H9 (cell line): ENCODE results near the gene RIMBP3C. TPM values are rescaled to one million over a fixed set of nuclear protein-coding genes. Genes with fewer than 3 reads are reported as not detected.

Experiments
- DNase-seq: peaks from one replicate; pipeline ENCODE4 v3.0.0-alpha.2; 2017
- H2AFZ ChIP-seq: one replicate; pipeline ENCODE4 v1.6.1; 2013; ENCODE audit warnings: mild to moderate bottlenecking, low read length, control low read depth, moderate library complexity
- H2AK5ac ChIP-seq: 2 replicates; pipeline ENCODE4 v1.6.1; 2013; ENCODE audit warnings: low read length, control low read depth, mixed read lengths; ENCODE audit not compliant: insufficient read length
- H2BK120ac ChIP-seq: one replicate; pipeline ENCODE4 v1.6.1; 2013; ENCODE audit warnings: low read depth, mild to moderate bottlenecking, low read length, control low read depth, inconsistent platforms; ENCODE audit not compliant: poor library complexity, severe bottlenecking
- H2BK12ac ChIP-seq: 2 replicates; pipeline ENCODE4 v1.6.1; 2013; ENCODE audit warnings: low read length, control low read depth, mixed read lengths, low read depth; ENCODE audit not compliant: insufficient read length
- H2BK15ac ChIP-seq: 2 replicates; pipeline ENCODE4 v1.6.1; 2013; ENCODE audit warnings: low read depth, low read length, control low read depth
- H2BK20ac ChIP-seq: one replicate; pipeline ENCODE4 v1.6.1; 2013; ENCODE audit warnings: low read depth, mild to moderate bottlenecking, low read length, control low read depth, inconsistent platforms; ENCODE audit not compliant: poor library complexity, severe bottlenecking
- H2BK5ac ChIP-seq: 2 replicates; pipeline ENCODE4 v1.6.1; 2013; ENCODE audit warnings: low read length, control low read depth, mixed read lengths; ENCODE audit not compliant: insufficient read length
- H3K14ac ChIP-seq: 2 replicates; pipeline ENCODE4 v1.6.1; 2013; ENCODE audit warnings: low read length, control low read depth; ENCODE audit not compliant: insufficient read depth
- H3K18ac ChIP-seq: 2 replicates; pipeline ENCODE4 v1.6.1; 2013; ENCODE audit warnings: low read depth, mild to moderate bottlenecking, mixed read lengths, low read length, control low read depth; ENCODE audit not compliant: insufficient read length
- H3K23ac ChIP-seq: 2 replicates; pipeline ENCODE4 v1.6.1; 2013; ENCODE audit warnings: low read length, control low read depth, mixed read lengths, low read depth; ENCODE audit not compliant: insufficient read length
- H3K23me2 ChIP-seq: 2 replicates; pipeline ENCODE4 v1.6.1; 2013; ENCODE audit warnings: low read depth, mild to moderate bottlenecking, mixed read lengths, low read length, control low read depth; ENCODE audit not compliant: insufficient read length, poor library complexity, severe bottlenecking
- H3K27ac ChIP-seq: 2 replicates; pipeline ENCODE4 v1.5.1; 2013; ENCODE audit warnings: low read length, control low read depth, mixed read lengths, low read depth; ENCODE audit not compliant: insufficient read length
- H3K27me3 ChIP-seq: 2 replicates; pipeline ENCODE4 v1.6.1; 2013; ENCODE audit warnings: low read length, control low read depth, inconsistent platforms; ENCODE audit not compliant: insufficient read depth
- H3K4ac ChIP-seq: 2 replicates; pipeline ENCODE4 v1.6.1; 2013; ENCODE audit warnings: low read depth, mild to moderate bottlenecking, control low read depth, inconsistent platforms, low read length, moderate library complexity
- H3K4me1 ChIP-seq: 2 replicates; pipeline ENCODE4 v1.6.1; 2013; ENCODE audit warnings: low read length, control low read depth, inconsistent platforms; ENCODE audit not compliant: insufficient read depth
- H3K4me2 ChIP-seq: 2 replicates; pipeline ENCODE4 v1.6.1; 2013; ENCODE audit warnings: low read length, control low read depth, mixed read lengths; ENCODE audit not compliant: insufficient read length, insufficient read depth
- H3K56ac ChIP-seq: 2 replicates; pipeline ENCODE4 v1.6.1; 2013; ENCODE audit warnings: low read depth, mild to moderate bottlenecking, mixed read lengths, low read length, control low read depth; ENCODE audit not compliant: insufficient read length
- H3K79me1 ChIP-seq: 2 replicates; pipeline ENCODE4 v1.6.1; 2013; ENCODE audit warnings: low read depth, mild to moderate bottlenecking, moderate library complexity, low read length, control low read depth, inconsistent platforms; ENCODE audit not compliant: insufficient read depth, poor library complexity, severe bottlenecking
- H3K79me2 ChIP-seq: 2 replicates; pipeline ENCODE4 v1.6.1; 2013; ENCODE audit warnings: low read length, control low read depth, inconsistent platforms; ENCODE audit not compliant: insufficient read depth
- H3K9ac ChIP-seq: 2 replicates; pipeline ENCODE4 v1.6.1; 2013; ENCODE audit warnings: low read length, control low read depth, mixed read lengths; ENCODE audit not compliant: insufficient read length; ENCODE audit errors: extremely low read depth
- H3K9me3 ChIP-seq: one replicate; pipeline ENCODE4 v1.6.1; 2013; ENCODE audit warnings: low read depth, low read length, inconsistent platforms; ENCODE audit not compliant: control insufficient read depth
- H3T11ph ChIP-seq: one replicate; pipeline ENCODE4 v1.6.1; 2013; ENCODE audit warnings: mild to moderate bottlenecking, low read length, control low read depth, inconsistent platforms
- H4K20me1 ChIP-seq: one replicate; pipeline ENCODE4 v1.6.1; 2013; ENCODE audit not compliant: control insufficient read depth, insufficient read length, insufficient read depth
- H4K5ac ChIP-seq: 2 replicates; pipeline ENCODE4 v1.6.1; 2013; ENCODE audit warnings: low read depth, mild to moderate bottlenecking, mixed read lengths, low read length, control low read depth; ENCODE audit not compliant: insufficient read length
- H4K8ac ChIP-seq: replicated peaks from 2 replicates; pipeline ENCODE4 v1.6.1; 2013; ENCODE audit warnings: low read length, control low read depth, mixed read lengths, low read depth; ENCODE audit not compliant: insufficient read length
- H4K91ac ChIP-seq: 2 replicates; pipeline ENCODE4 v1.6.1; 2013; ENCODE audit warnings: low read depth, mild to moderate bottlenecking, moderate library complexity, mixed read lengths, low read length, control low read depth; ENCODE audit not compliant: insufficient read length
- H3K27ac Mint-ChIP-seq, 3 experiments: 2 replicates in 2 of 3; 3 replicates in 1 of 3; pipeline ENCODE4 v1.8.0; 2020 to 2021; ENCODE audit warnings: mixed read lengths in 3 of 3, mild to moderate bottlenecking in 1 of 3, moderate library complexity in 1 of 3
- H3K27me3 Mint-ChIP-seq: 2 replicates; pipeline ENCODE4 v1.8.0; 2021; ENCODE audit warnings: low read depth, mild to moderate bottlenecking, moderate library complexity, mixed read lengths
- H3K36me3 Mint-ChIP-seq, 3 experiments: 2 replicates in 2 of 3; 3 replicates in 1 of 3; pipeline ENCODE4 v1.8.0; 2020 to 2021; ENCODE audit warnings: low read depth in 3 of 3, mixed read lengths in 3 of 3; ENCODE audit not compliant: insufficient read depth in 1 of 3
- H3K4me1 Mint-ChIP-seq, 2 experiments: 2 replicates each; pipeline ENCODE4 v1.8.0; 2020; ENCODE audit warnings: mixed read lengths in 2 of 2
- H3K4me3 Mint-ChIP-seq, 2 experiments: 2 replicates in 1 of 2; 3 replicates in 1 of 2; pipeline ENCODE4 v1.8.0; 2020 to 2021; ENCODE audit warnings: mild to moderate bottlenecking in 2 of 2, mixed read lengths in 2 of 2, moderate library complexity in 1 of 2
- H3K9me3 Mint-ChIP-seq, 2 experiments: 2 replicates in 1 of 2; 3 replicates in 1 of 2; pipeline ENCODE4 v1.8.0; 2020; ENCODE audit warnings: mild to moderate bottlenecking in 2 of 2, mixed read lengths in 2 of 2, moderate library complexity in 1 of 2
- CTCF ChIP-seq: fragments of 200-600 bp; sonication (generic); conservative IDR thresholded peaks from 3 replicates; pipeline ENCODE4 v1.8.0; 2021; ENCODE audit warnings: antibody characterized with exemption, mild to moderate bottlenecking
- WGBS: extraction: QIAGEN DNeasy Blood & Tissue Kit; methylation state at CpG from one replicate; pipeline ENCODE4 v1.1.7; 2013; ENCODE audit warnings: missing lambda C conversion rate, low lambda C conversion rate, mixed read lengths; ENCODE audit not compliant: insufficient read length; ENCODE audit errors: extremely low coverage; 5-methylcytosine and 5-hydroxymethylcytosine counted together
- total RNA-seq: library from RNA; stranded (reverse); gene quantifications from 2 replicates; pipeline ENCODE4 v1.2.1, GENCODE V29; 2021

The RIMBP3C gene
- total RNA-seq, 1 experiment from 2014 or later, result 0.44 TPM

GRCh38 chr22:21585389-21585788, 34.1 kb upstream of the RIMBP3C start:
- H3K9me3 Mint-ChIP-seq, result no peaks in the 10 kb centered on the region
- Histone ChIP-seq H4K5ac (no peak overlapping the region), H3K9me3 (no peaks in the 10 kb centered on the region), H3K79me1 (peaks cover 8% of the 10 kb centered on the region), H3K23me2 (no peaks in the 10 kb centered on the region), H3K27ac (no peak overlapping the region), H3K27me3 (no peaks in the 10 kb centered on the region), H3K4me1 (no peaks in the 10 kb centered on the region), H4K8ac (no peak overlapping the region), H2BK15ac (no peak overlapping the region), H4K20me1 (no peaks in the 10 kb centered on the region), H3K4ac (no peak overlapping the region), H2AK5ac (no peak overlapping the region), H3K56ac (no peak overlapping the region), H2BK120ac (no peak overlapping the region), H2AFZ (no peak overlapping the region), H3K4me2 (no peak overlapping the region), H3K23ac (no peak overlapping the region), H2BK20ac (no peak overlapping the region), H2BK12ac (no peak overlapping the region), H3K18ac (no peak overlapping the region), H3T11ph (no peak overlapping the region), H3K14ac (no peak overlapping the region), H3K9ac (no peak overlapping the region), H3K79me2 (peaks cover 61% of the 10 kb centered on the region; the same call in 1 of the 2 replicates), H2BK5ac (no peak overlapping the region), H4K91ac (no peak overlapping the region)
- H3K36me3 Mint-ChIP-seq, result peaks cover 0 to 13% (median 6%) of the 10 kb centered on the region in 3 experiments; a peak in 5 of 7 replicates
- H3K4me3 Mint-ChIP-seq, result no peak overlapping the region
- no peak for DNase-seq
- no CpG with 5 or more reads among the region's 2 CpGs for WGBS
- no peak for TF ChIP-seq CTCF
- H3K27ac Mint-ChIP-seq, result peak overlapping the region in 1 of 3 experiments; percentile 45; a peak in 2 of 7 replicates
- peaks cover 16 to 18% of the 10 kb centered on the region in 2 experiments for H3K4me1 Mint-ChIP-seq
- no peaks in the 10 kb centered on the region for H3K27me3 Mint-ChIP-seq
